HFFc6 (cell line): ENCODE data around the gene GARRE1. TPM values are rescaled to one million over a fixed set of nuclear protein-coding genes. Genes with fewer than 3 reads are reported as not detected.
A peak's percentile ranks its signal among the peaks of the same experiment; 100 is the strongest.

Experiments used
- DNase-seq: peaks from one replicate; pipeline ENCODE4 v3.0.0-alpha.2; 2018
- H3K27ac Mint-ChIP-seq: 2 replicates; pipeline ENCODE4 v1.8.0; 2020; ENCODE audit warnings: mild to moderate bottlenecking, mixed read lengths
- H3K27me3 Mint-ChIP-seq: 2 replicates; pipeline ENCODE4 v1.8.0; 2021; ENCODE audit warnings: mild to moderate bottlenecking, moderate library complexity, mixed read lengths; ENCODE audit not compliant: insufficient read depth
- H3K36me3 Mint-ChIP-seq: 2 replicates; pipeline ENCODE4 v1.8.0; 2021; ENCODE audit warnings: low read depth, mixed read lengths
- H3K4me1 Mint-ChIP-seq: 2 replicates; pipeline ENCODE4 v1.8.0; 2020; ENCODE audit warnings: low read depth, mixed read lengths
- H3K4me3 Mint-ChIP-seq: 2 replicates; pipeline ENCODE4 v1.8.0; 2020; ENCODE audit warnings: mild to moderate bottlenecking, moderate library complexity, mixed read lengths
- H3K9me3 Mint-ChIP-seq: 2 replicates; pipeline ENCODE4 v1.8.0; 2020; ENCODE audit warnings: mild to moderate bottlenecking, mixed read lengths
- CTCF ChIP-seq: fragments of 200-600 bp; sonication (generic); IDR thresholded peaks from 2 replicates; pipeline ENCODE4 v1.5.0; 2021; ENCODE audit warnings: antibody characterized with exemption, mild to moderate bottlenecking
- total RNA-seq, 6 experiments: library from RNA; stranded (reverse); fragmentation: NEBNext Ultra II Directional; extraction: Animal tissue kit (Norgen Biotek cat#: 25700); gene quantifications; 2 replicates in 1 of 6; 3 replicates in 5 of 6; pipeline ENCODE4 v1.2.3, GENCODE V29; 2021

The GARRE1 gene
- total RNA-seq, 6 experiments from 2014 or later, result 16.2 to 26.0 (median 22.7) TPM

- peak overlapping the region; percentile 98 for H3K27ac Mint-ChIP-seq
- peaks cover 36% of the 10 kb centered on the region for H3K36me3 Mint-ChIP-seq
- no peaks in the 10 kb centered on the region; the same call in 1 of the 2 replicates for H3K27me3 Mint-ChIP-seq
- peaks cover 74% of the 10 kb centered on the region for H3K4me1 Mint-ChIP-seq
- H3K4me3 Mint-ChIP-seq, result peak overlapping the region; percentile 85
- H3K9me3 Mint-ChIP-seq, result no peaks in the 10 kb centered on the region
- no peak for TF ChIP-seq CTCF
- peak; percentile 87 for DNase-seq
Measured at GRCh38 chr19:34269968-34270621, 15.7 kb downstream of the GARRE1 start.

- TF ChIP-seq CTCF, result no peak
- no peak for DNase-seq
- peaks cover 2% of the 10 kb centered on the region for H3K27me3 Mint-ChIP-seq
- H3K9me3 Mint-ChIP-seq, result no peaks in the 10 kb centered on the region
- H3K27ac Mint-ChIP-seq, result peak overlapping the region; percentile 91
- peak overlapping the region; percentile 77 for H3K4me3 Mint-ChIP-seq
- peaks cover 37% of the 10 kb centered on the region for H3K36me3 Mint-ChIP-seq
- peaks cover 90% of the 10 kb centered on the region for H3K4me1 Mint-ChIP-seq
Measured at GRCh38 chr19:34273121-34273520, 18.8 kb downstream of the GARRE1 start.

GRCh38 chr19:34274284-34274826 lies 20.0 kb downstream of the GARRE1 start:
- Mint-ChIP-seq H3K4me1 (peaks cover 78% of the 10 kb centered on the region), H3K27ac (peak overlapping the region; percentile 91), H3K4me3 (peak overlapping the region; percentile 77), H3K9me3 (no peaks in the 10 kb centered on the region), H3K36me3 (peaks cover 25% of the 10 kb centered on the region), H3K27me3 (peaks cover 2% of the 10 kb centered on the region; the same call in 1 of the 2 replicates)
- DNase-seq, result peak; percentile 13
- no peak; the same call in 1 of the 2 replicates for TF ChIP-seq CTCF

- Mint-ChIP-seq H3K36me3 (peaks cover 20% of the 10 kb centered on the region), H3K4me3 (peak overlapping the region; percentile 77), H3K4me1 (peaks cover 71% of the 10 kb centered on the region), H3K9me3 (no peaks in the 10 kb centered on the region), H3K27me3 (peaks cover 2% of the 10 kb centered on the region; the same call in 1 of the 2 replicates), H3K27ac (peak overlapping the region; percentile 91)
- DNase-seq, result peak; percentile 93
- TF ChIP-seq CTCF, result peak; percentile 32; the same call in 1 of the 2 replicates
Measured at GRCh38 chr19:34274827-34275625, 20.7 kb downstream of the GARRE1 start.

GRCh38 chr19:34275705-34276104 lies 21.4 kb downstream of the GARRE1 start:
- Mint-ChIP-seq H3K9me3 (no peaks in the 10 kb centered on the region), H3K4me3 (no peak overlapping the region), H3K4me1 (peaks cover 64% of the 10 kb centered on the region), H3K27ac (peak overlapping the region; percentile 38; the same call in 1 of the 2 replicates), H3K36me3 (peaks cover 19% of the 10 kb centered on the region), H3K27me3 (peaks cover 2% of the 10 kb centered on the region; the same call in 1 of the 2 replicates)
- TF ChIP-seq CTCF, result peak; percentile 48; the same call in 1 of the 2 replicates
- no peak for DNase-seq
